PC-9 (cell line): Measurements from ENCODE around the gene KXD1.

Experiments used
- EZH2 ChIP-seq: fragments of 200-600 bp; sonication (generic); IDR thresholded peaks from 2 replicates; pipeline ENCODE4 v1.8.0; 2017; ENCODE audit warnings: antibody characterized with exemption, low read depth
- TF ChIP-seq, protein P1 (sequence below): fragments of 200-600 bp; sonication (generic); conservative IDR thresholded peaks from 2 replicates; pipeline ENCODE4 v1.6.1; 2017; ENCODE audit warnings: mixed run types, antibody characterized with exemption, mild to moderate bottlenecking, moderate library complexity

DNA sequence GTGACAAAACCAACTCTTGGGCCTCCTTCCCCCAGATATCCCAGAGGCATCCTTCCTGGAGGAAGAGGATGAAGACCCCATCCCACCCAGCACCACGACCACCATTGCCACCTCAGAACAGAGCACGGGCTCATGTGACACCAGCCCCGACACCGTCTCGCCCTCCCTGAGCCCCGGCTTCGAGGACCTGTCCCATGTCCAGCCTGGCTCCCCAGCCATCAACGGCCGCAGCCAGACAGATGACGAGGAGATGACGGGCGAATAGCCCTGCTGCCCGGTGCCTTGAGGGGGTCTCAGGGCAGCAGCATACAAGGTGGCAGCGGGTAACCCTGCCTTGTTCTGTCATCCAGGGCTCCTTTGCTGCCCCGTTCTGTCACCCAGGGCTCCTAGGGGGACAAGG is 10.7 kb downstream of the KXD1 start:
- TF ChIP-seq, protein P1, sequence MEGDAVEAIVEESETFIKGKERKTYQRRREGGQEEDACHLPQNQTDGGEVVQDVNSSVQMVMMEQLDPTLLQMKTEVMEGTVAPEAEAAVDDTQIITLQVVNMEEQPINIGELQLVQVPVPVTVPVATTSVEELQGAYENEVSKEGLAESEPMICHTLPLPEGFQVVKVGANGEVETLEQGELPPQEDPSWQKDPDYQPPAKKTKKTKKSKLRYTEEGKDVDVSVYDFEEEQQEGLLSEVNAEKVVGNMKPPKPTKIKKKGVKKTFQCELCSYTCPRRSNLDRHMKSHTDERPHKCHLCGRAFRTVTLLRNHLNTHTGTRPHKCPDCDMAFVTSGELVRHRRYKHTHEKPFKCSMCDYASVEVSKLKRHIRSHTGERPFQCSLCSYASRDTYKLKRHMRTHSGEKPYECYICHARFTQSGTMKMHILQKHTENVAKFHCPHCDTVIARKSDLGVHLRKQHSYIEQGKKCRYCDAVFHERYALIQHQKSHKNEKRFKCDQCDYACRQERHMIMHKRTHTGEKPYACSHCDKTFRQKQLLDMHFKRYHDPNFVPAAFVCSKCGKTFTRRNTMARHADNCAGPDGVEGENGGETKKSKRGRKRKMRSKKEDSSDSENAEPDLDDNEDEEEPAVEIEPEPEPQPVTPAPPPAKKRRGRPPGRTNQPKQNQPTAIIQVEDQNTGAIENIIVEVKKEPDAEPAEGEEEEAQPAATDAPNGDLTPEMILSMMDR = no peak
- no peak for TF ChIP-seq EZH2
